Loucy (cell line): Measurements from ENCODE around the gene TAF4.

Experiments
- CTCF ChIP-seq: fragments of 200-600 bp; sonication (generic); conservative IDR thresholded peaks from 2 replicates; pipeline ENCODE4 v1.5.1; 2014; ENCODE audit warnings: mild to moderate bottlenecking, antibody characterized with exemption, low read length
- EZH2phosphoT487 ChIP-seq: fragments of 200-600 bp; IDR thresholded peaks from 2 replicates; pipeline ENCODE4 v1.6.1; 2018; ENCODE audit warnings: antibody characterized with exemption, mild to moderate bottlenecking, moderate library complexity, borderline replicate concordance

- TF ChIP-seq CTCF (no peak), EZH2phosphoT487 (no peak)
Observed at GRCh38 chr20:62022575-62023139, 43.0 kb downstream of the TAF4 start.
